Upper lobe of right lung (tissue), 1 donor: ENCODE data around the gene CD46. TPM values are rescaled to one million over a fixed set of nuclear protein-coding genes. Genes with fewer than 3 reads are reported as not detected.
"Not testable (repeated sequence)": the region's sequence is repeated elsewhere in the genome, so short reads cannot be mapped to it uniquely, and the experiment has no call there.

Experiments used
- ATAC-seq: fragments of 200-7000 bp; cut with Tn5 transposase; one replicate; pipeline ENCODE4 v1.9.1; 2020; ENCODE audit warnings: mild to moderate bottlenecking, moderate library complexity
- DNase-seq: peaks from one replicate; pipeline ENCODE4 v3.0.0-alpha.2; 2020
- H3K27ac ChIP-seq: fragments of 200-600 bp; one replicate; pipeline ENCODE4 v1.8.0; 2022
- H3K27me3 ChIP-seq: fragments of 200-600 bp; one replicate; pipeline ENCODE4 v1.8.0; 2022; ENCODE audit warnings: mild to moderate bottlenecking
- H3K36me3 ChIP-seq: fragments of 200-600 bp; one replicate; pipeline ENCODE4 v1.8.0; 2022
- H3K4me1 ChIP-seq: fragments of 200-600 bp; one replicate; pipeline ENCODE4 v1.8.0; 2022
- H3K4me3 ChIP-seq: fragments of 200-600 bp; one replicate; pipeline ENCODE4 v1.8.0; 2022; ENCODE audit warnings: mild to moderate bottlenecking
- H3K9me3 ChIP-seq: fragments of 200-600 bp; one replicate; pipeline ENCODE4 v1.8.0; 2022
- intact Hi-C: fragments of 100-400 bp; cut with DNase I; formaldehyde crosslinking; loops from one replicate; pipeline ENCODE4 v1.11.0; 2022
- total RNA-seq: library from RNA; stranded (reverse); fragmentation: NEBNext Ultra II Directional; extraction: Animal tissue kit (Norgen Biotek cat#: 25700); gene quantifications from one replicate; pipeline ENCODE4 v1.2.1, GENCODE V29; 2021
- TF ChIP-seq, protein P1 (sequence below): fragments of 200-600 bp; IDR thresholded peaks from one replicate; pipeline ENCODE4 v1.8.0; 2022; ENCODE audit warnings: antibody characterized with exemption
- donor health status: DM: no; HTN: yes; CAD: no; lungs with severe emphysema.

The CD46 gene
- total RNA-seq, 1 donor from 2014 or later, result 335 TPM

DNA sequence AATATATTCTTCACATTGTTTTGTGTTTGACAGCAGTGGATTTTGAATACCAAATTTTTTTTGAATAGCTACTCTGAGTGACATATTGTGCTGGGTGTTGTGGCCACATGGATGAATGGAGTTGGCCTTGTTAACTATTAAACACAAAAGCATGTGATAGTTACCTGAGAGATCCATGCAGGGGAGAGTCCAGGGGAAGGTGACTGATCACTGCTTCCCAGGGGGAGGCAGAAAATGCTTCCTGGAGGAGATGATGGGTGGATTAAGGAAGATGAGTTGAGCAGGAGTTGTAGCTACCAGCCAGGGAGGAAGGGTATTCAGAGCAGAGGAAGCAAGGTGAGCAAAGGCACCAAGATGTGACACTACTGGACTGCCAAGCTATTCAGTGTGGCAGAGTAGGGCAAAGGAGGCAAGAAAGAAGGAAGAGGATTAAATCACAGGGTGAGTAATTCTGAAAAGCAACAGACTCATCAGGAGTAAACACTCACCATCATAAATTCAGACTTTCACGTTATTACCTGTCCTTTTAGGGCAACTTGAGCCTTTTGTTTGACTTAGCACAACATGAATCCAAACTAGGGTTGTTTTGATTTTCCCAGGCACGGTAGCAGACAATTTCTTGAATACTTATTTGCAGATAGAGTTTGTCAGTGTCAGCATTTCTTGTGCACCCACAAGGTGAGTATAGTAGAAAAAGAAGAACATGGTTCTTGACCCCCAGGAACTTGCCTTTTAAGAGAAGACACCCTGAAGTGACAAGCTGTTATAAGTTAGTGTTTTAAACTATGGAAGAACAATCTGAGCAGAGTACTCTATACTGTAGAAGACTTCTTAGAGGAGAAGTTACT, 4.2 kb downstream of the CD46 start:
- DNase-seq, result no peak
- H3K4me1 ChIP-seq, result peaks cover 43% of the 10 kb centered on the region
- TF ChIP-seq, protein P1, sequence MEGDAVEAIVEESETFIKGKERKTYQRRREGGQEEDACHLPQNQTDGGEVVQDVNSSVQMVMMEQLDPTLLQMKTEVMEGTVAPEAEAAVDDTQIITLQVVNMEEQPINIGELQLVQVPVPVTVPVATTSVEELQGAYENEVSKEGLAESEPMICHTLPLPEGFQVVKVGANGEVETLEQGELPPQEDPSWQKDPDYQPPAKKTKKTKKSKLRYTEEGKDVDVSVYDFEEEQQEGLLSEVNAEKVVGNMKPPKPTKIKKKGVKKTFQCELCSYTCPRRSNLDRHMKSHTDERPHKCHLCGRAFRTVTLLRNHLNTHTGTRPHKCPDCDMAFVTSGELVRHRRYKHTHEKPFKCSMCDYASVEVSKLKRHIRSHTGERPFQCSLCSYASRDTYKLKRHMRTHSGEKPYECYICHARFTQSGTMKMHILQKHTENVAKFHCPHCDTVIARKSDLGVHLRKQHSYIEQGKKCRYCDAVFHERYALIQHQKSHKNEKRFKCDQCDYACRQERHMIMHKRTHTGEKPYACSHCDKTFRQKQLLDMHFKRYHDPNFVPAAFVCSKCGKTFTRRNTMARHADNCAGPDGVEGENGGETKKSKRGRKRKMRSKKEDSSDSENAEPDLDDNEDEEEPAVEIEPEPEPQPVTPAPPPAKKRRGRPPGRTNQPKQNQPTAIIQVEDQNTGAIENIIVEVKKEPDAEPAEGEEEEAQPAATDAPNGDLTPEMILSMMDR, result no peak
- ATAC-seq, result no peak
- no peak overlapping the region for H3K4me3 ChIP-seq
- H3K9me3 ChIP-seq, result no peaks in the 10 kb centered on the region
- peaks cover 40% of the 10 kb centered on the region for H3K36me3 ChIP-seq
- intact Hi-C loops, result no loop called here
- no peak overlapping the region for H3K27ac ChIP-seq
- H3K27me3 ChIP-seq, result no peaks in the 10 kb centered on the region

DNA sequence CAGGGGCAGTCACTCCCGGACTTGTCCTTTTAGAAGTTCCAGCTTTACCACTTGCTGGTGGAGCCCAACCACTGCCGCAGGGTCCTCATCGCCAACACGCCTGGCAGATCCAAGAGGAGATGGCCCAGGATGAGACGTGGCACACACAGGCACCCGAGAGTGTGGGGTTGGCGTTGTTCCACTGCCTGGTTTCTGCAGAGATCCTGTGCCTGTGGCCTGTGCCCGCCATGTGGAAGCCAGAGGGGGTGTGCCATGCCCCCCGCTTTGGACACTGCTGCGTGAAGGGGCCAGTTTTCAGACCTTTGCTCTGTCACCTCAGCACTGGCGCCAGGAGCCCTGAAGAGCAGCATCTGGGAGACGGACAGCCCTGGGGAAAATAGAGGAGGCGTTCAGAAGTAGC, 10.8 kb downstream of the CD46 start:
- Histone ChIP-seq H3K4me1 (no peaks in the 10 kb centered on the region), H3K9me3 (no peaks in the 10 kb centered on the region), H3K4me3 (no peak overlapping the region), H3K27ac (no peak overlapping the region), H3K27me3 (no peaks in the 10 kb centered on the region), H3K36me3 (peaks cover 90% of the 10 kb centered on the region)
- intact Hi-C loops, result no loop called here
- ATAC-seq, result no peak
- TF ChIP-seq, protein P1, result no peak
- DNase-seq, result peak; percentile 58

DNA sequence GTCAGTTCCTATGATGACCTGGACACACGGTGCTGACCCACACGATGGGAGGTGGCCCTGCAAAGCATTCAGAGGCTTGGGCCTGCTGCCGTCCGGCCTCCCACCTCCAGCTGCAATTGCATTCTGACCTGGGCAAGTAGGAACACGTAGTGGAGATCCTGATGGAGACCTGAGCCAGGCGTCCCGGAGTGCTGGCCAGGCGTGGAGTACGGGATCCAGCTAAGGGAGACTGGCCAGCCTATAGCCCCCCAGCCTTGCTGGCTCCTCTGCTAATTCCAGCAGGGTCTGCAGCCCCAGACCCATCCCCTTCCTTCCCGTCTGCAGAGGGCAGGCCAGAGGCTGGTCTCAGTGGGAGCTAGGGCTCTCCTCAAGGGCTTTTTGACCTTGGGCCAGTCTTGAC, 11.2 kb downstream of the CD46 start:
- Histone ChIP-seq H3K36me3 (peaks cover 89% of the 10 kb centered on the region), H3K4me3 (no peak overlapping the region), H3K27me3 (no peaks in the 10 kb centered on the region), H3K27ac (no peak overlapping the region), H3K9me3 (no peaks in the 10 kb centered on the region), H3K4me1 (no peaks in the 10 kb centered on the region)
- TF ChIP-seq, protein P1, result no peak
- no peak for DNase-seq
- intact Hi-C loops, result no loop called here
- peak; percentile 25 for ATAC-seq

DNA sequence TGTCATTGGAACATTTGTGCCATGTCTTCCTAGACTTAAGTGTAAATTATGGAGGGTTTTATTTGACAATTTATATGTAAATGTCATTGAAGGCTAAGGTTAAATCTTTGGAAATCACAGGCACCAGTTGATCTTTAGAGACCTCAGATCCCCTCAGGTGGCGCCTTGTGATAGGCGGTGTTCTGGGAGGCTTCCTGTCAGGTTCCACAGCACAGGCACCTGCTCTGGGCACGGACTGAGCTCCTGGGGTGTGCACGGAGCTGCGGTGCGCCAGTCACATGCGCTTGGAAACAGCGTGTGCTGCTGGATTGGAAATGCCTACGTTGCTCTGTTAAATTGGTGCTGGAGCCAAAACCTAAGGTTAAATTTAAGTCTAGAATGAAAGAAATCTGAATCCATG, 12.1 kb downstream of the CD46 start:
- Histone ChIP-seq H3K4me3 (no peak overlapping the region), H3K9me3 (no peaks in the 10 kb centered on the region), H3K27me3 (no peaks in the 10 kb centered on the region), H3K36me3 (peaks cover 81% of the 10 kb centered on the region), H3K27ac (no peak overlapping the region), H3K4me1 (no peaks in the 10 kb centered on the region)
- intact Hi-C loops, result no loop called here
- TF ChIP-seq, protein P1, result no peak
- no peak for ATAC-seq
- DNase-seq, result no peak

DNA sequence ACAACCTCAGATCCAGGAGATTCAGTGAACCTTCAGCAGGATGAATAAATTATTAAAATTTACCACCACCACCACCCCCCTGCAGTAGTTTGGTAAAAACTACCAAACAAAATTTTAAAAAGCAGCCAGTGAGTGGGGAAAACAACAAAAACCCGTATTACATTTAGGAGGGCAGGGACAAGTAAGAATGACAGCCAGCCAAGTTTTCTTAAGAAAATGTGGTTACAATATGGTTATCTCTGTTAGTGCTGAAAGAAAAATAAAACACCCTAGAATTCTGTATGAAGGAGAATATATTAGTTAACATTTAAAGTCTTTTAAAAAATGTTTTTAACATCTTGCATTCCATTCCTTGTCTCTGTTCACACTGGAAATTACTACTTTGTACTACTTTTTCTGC, 14.7 kb downstream of the CD46 start:
- intact Hi-C loops, result no loop called here
- peaks cover 72% of the 10 kb centered on the region for H3K36me3 ChIP-seq
- no peak overlapping the region for H3K27ac ChIP-seq
- ATAC-seq, result no peak
- no peaks in the 10 kb centered on the region for H3K27me3 ChIP-seq
- H3K4me3 ChIP-seq, result no peak overlapping the region
- TF ChIP-seq, protein P1, result no peak
- no peak for DNase-seq
- H3K9me3 ChIP-seq, result no peaks in the 10 kb centered on the region
- H3K4me1 ChIP-seq, result no peaks in the 10 kb centered on the region

DNA sequence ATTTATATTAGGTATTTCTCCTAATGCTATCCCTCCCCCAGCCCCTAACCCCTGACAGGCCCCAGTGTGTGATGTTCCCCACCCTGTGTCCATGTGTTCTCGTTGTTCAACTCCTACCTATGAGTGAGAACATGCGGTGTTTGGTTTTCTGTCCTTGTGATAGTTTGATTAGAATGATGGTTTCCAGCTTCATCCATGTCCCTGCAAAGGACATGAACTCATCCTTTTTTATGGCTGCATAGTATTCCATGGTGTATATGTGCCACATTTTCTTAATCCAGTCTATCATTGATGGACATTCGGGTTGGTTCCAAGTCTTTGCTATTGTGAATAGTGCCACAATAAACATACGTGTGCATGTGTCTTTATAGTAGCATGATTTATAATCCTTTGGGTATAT, 18.7 kb downstream of the CD46 start:
- peaks cover 45% of the 10 kb centered on the region for H3K36me3 ChIP-seq
- H3K27ac ChIP-seq, intact Hi-C loops, H3K9me3 ChIP-seq, H3K4me3 ChIP-seq, H3K4me1 ChIP-seq, DNase-seq, H3K27me3 ChIP-seq, ATAC-seq: not testable (repeated sequence)

DNA sequence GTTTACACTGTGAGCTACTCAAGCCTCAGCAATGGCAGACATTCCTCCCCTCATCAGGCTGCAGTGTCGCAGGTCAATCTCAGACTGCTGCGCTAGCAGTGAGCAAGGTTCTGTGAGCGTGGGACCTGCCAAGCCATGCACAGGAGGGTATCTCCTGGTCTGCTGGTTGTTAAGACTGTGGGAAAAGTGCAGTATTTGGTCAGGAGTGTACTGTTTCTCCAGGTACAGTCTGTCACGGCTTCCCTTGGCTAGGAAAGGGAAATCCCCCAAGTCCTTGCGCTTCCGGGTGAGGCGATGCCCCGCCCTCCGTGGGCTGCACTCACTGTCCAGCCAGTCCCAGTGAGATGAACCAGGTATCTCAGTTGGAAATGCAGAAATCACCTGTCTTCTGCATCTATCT, 24.2 kb downstream of the CD46 start:
- ATAC-seq, H3K9me3 ChIP-seq, H3K27ac ChIP-seq, intact Hi-C loops, H3K27me3 ChIP-seq, H3K4me1 ChIP-seq, H3K4me3 ChIP-seq, DNase-seq: not testable (repeated sequence)
- peaks cover 35% of the 10 kb centered on the region for H3K36me3 ChIP-seq

DNA sequence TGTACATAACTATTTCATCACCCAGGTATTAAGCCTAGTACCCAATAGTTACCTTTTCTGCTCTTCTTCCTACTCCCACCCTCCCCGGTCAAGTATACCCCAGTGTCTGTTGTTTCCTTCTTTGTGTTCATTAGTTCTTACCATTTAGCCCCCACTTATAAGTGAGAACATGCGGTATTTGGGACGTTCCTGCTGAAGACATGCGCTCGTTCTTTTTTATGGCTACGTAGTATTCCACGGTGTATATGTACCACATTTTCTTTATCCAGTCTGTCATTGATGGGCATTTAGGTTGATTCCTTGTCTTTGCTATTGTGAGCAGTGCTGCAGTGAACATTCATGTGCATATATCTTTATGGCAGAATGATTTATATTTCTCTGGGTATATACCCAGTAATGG, 25.6 kb downstream of the CD46 start:
- H3K36me3 ChIP-seq, result peaks cover 35% of the 10 kb centered on the region
- ATAC-seq, DNase-seq, H3K4me3 ChIP-seq, H3K4me1 ChIP-seq, H3K27me3 ChIP-seq, H3K27ac ChIP-seq, intact Hi-C loops, H3K9me3 ChIP-seq: not testable (repeated sequence)
